SH-SY5Y (cell line): ENCODE data around the gene BPIFB4.

Experiments
- GATA2 ChIP-seq: IDR thresholded peaks from 2 replicates; pipeline ENCODE4 v1.6.1; 2011; ENCODE audit warnings: mild to moderate bottlenecking, low read depth, low read length
- GATA3 ChIP-seq: IDR thresholded peaks from 2 replicates; pipeline ENCODE4 v1.6.1; 2011; ENCODE audit warnings: low read depth, mild to moderate bottlenecking, low read length, moderate library complexity

- no peak for TF ChIP-seq GATA2
- TF ChIP-seq GATA3: no peak
Observed at GRCh38 chr20:33108661-33109060, 29.2 kb downstream of the BPIFB4 start.
